Measurements from ENCODE around the gene ARHGAP24. TPM values are rescaled to one million over a fixed set of nuclear protein-coding genes. Genes with fewer than 3 reads are reported as not detected.

The ARHGAP24 gene
- total RNA-seq, 1 experiment from 2014 or later: 2.1 TPM

DNA sequence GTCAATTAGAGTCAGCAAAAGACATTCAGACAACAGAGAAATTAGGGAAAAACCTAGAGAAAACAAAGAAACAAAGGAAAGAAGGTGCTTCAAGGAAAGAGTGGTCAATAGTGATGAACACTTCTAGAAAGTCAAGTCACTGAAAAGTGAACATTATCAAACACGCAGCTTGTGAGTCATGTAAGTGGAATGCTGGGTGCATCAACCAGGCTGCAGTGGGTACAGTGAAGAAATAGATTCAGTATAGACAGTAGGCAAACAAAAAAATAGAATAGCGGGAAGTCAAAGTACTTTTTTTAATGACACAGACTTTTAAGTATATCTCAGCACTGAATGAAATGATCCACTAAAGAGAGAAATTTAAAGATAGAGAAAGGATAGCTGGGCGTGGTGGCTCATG is 245.8 kb downstream of the ARHGAP24 start (continued):
- TF ChIP-seq, protein P1, sequence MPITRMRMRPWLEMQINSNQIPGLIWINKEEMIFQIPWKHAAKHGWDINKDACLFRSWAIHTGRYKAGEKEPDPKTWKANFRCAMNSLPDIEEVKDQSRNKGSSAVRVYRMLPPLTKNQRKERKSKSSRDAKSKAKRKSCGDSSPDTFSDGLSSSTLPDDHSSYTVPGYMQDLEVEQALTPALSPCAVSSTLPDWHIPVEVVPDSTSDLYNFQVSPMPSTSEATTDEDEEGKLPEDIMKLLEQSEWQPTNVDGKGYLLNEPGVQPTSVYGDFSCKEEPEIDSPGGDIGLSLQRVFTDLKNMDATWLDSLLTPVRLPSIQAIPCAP (CRISPR knock-in tag; IDR thresholded peaks at IDR 0.05): no peak
- no peak for TF ChIP-seq ETV6 (CRISPR knock-in tag; IDR thresholded peaks at IDR 0.05)
- no peak for TF ChIP-seq ZNF121 (CRISPR knock-in tag; IDR thresholded peaks at IDR 0.05)
- TF ChIP-seq, protein P2, sequence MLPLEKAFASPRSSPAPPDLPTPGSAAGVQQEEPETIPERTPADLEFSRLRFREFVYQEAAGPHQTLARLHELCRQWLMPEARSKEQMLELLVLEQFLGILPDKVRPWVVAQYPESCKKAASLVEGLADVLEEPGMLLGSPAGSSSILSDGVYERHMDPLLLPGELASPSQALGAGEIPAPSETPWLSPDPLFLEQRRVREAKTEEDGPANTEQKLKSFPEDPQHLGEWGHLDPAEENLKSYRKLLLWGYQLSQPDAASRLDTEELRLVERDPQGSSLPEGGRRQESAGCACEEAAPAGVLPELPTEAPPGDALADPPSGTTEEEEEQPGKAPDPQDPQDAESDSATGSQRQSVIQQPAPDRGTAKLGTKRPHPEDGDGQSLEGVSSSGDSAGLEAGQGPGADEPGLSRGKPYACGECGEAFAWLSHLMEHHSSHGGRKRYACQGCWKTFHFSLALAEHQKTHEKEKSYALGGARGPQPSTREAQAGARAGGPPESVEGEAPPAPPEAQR (CRISPR knock-in tag; IDR thresholded peaks at IDR 0.05): no peak

DNA sequence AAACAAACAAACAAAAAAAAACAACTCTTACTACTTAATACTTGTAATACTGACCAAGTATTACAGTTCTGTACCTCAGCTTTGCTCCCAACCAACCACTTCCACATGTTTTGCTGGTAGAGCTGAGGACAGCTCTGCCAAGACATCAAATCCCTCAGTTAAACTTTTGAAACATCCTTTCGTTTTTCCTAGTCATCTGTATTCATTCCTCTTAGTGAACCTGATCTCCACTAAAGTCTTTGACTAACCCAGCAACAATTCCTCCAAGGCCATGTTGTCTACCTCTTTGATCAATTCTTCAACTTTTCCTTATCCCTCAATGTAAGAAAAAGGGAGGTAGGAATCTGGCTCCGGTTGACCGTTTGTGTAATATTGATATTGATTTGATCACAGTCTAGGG is 247.5 kb downstream of the ARHGAP24 start:
- TF ChIP-seq TP53 (CRISPR knock-in tag; IDR thresholded peaks at IDR 0.05) (no peak), OVOL2 (CRISPR knock-in tag; IDR thresholded peaks at IDR 0.05; ENCODE audit: borderline replicate concordance) (no peak)
- TF ChIP-seq, protein P3, sequence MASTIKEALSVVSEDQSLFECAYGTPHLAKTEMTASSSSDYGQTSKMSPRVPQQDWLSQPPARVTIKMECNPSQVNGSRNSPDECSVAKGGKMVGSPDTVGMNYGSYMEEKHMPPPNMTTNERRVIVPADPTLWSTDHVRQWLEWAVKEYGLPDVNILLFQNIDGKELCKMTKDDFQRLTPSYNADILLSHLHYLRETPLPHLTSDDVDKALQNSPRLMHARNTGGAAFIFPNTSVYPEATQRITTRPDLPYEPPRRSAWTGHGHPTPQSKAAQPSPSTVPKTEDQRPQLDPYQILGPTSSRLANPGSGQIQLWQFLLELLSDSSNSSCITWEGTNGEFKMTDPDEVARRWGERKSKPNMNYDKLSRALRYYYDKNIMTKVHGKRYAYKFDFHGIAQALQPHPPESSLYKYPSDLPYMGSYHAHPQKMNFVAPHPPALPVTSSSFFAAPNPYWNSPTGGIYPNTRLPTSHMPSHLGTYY (CRISPR knock-in tag; IDR thresholded peaks at IDR 0.05): no peak
- TF ChIP-seq, protein P4, sequence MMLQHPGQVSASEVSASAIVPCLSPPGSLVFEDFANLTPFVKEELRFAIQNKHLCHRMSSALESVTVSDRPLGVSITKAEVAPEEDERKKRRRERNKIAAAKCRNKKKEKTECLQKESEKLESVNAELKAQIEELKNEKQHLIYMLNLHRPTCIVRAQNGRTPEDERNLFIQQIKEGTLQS (CRISPR knock-in tag; conservative IDR thresholded peaks at IDR 0.05): no peak
- TF ChIP-seq, protein P5, sequence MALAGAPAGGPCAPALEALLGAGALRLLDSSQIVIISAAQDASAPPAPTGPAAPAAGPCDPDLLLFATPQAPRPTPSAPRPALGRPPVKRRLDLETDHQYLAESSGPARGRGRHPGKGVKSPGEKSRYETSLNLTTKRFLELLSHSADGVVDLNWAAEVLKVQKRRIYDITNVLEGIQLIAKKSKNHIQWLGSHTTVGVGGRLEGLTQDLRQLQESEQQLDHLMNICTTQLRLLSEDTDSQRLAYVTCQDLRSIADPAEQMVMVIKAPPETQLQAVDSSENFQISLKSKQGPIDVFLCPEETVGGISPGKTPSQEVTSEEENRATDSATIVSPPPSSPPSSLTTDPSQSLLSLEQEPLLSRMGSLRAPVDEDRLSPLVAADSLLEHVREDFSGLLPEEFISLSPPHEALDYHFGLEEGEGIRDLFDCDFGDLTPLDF (CRISPR knock-in tag; IDR thresholded peaks at IDR 0.05): no peak
- TF ChIP-seq, protein P6, sequence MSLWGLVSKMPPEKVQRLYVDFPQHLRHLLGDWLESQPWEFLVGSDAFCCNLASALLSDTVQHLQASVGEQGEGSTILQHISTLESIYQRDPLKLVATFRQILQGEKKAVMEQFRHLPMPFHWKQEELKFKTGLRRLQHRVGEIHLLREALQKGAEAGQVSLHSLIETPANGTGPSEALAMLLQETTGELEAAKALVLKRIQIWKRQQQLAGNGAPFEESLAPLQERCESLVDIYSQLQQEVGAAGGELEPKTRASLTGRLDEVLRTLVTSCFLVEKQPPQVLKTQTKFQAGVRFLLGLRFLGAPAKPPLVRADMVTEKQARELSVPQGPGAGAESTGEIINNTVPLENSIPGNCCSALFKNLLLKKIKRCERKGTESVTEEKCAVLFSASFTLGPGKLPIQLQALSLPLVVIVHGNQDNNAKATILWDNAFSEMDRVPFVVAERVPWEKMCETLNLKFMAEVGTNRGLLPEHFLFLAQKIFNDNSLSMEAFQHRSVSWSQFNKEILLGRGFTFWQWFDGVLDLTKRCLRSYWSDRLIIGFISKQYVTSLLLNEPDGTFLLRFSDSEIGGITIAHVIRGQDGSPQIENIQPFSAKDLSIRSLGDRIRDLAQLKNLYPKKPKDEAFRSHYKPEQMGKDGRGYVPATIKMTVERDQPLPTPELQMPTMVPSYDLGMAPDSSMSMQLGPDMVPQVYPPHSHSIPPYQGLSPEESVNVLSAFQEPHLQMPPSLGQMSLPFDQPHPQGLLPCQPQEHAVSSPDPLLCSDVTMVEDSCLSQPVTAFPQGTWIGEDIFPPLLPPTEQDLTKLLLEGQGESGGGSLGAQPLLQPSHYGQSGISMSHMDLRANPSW (CRISPR knock-in tag; conservative IDR thresholded peaks at IDR 0.05; ENCODE audit: low read depth): no peak
- no peaks in the 10 kb centered on the region for H3K27me3 Mint-ChIP-seq (ENCODE audit: low read depth)
- H3K4me3 Mint-ChIP-seq: no peak overlapping the region
- H3K27ac Mint-ChIP-seq: no peak overlapping the region
- no peaks in the 10 kb centered on the region for H3K4me1 Mint-ChIP-seq
- DNase-seq (ENCODE audit: low spot score) (no peak), ATAC-seq (no peak)
- H3K36me3 Mint-ChIP-seq: no peaks in the 10 kb centered on the region
- ChIA-PET POLR2A (no interaction called here), CTCF (no interaction called here)
- H3K9me3 Mint-ChIP-seq: no peaks in the 10 kb centered on the region

DNA sequence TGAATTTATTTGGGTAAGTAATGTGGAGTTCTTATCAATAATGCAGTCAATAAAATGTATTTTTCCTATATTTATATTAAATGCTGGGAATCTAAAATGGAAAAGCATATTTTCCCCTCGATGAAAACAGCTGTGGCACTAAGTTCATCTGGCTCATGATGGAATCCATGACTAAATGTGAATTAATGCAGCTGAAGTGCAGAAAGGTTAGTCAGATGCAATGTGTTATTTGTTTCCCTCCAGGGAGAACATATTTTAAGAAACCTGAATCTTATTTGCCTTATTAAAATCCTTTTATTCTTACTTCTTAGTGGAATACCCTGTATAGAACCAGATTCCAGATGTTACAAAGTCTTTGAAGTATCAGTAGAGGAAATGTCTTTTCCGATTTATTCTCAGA is 247.9 kb downstream of the ARHGAP24 start:
- DNase-seq (ENCODE audit: low spot score) (no peak), ATAC-seq (no peak)
- H3K4me1 Mint-ChIP-seq: no peaks in the 10 kb centered on the region
- ChIA-PET POLR2A (interaction anchor here (0.6 kb wide), 1 partner anchor 10 kb away, joined by 3 read pairs; no protein-coding TSS in a partner anchor), CTCF (no interaction called here)
- no peak overlapping the region for H3K27ac Mint-ChIP-seq
- no peaks in the 10 kb centered on the region for H3K9me3 Mint-ChIP-seq
- H3K27me3 Mint-ChIP-seq (ENCODE audit: low read depth): no peaks in the 10 kb centered on the region
- no peaks in the 10 kb centered on the region for H3K36me3 Mint-ChIP-seq
- TF ChIP-seq, protein P7, sequence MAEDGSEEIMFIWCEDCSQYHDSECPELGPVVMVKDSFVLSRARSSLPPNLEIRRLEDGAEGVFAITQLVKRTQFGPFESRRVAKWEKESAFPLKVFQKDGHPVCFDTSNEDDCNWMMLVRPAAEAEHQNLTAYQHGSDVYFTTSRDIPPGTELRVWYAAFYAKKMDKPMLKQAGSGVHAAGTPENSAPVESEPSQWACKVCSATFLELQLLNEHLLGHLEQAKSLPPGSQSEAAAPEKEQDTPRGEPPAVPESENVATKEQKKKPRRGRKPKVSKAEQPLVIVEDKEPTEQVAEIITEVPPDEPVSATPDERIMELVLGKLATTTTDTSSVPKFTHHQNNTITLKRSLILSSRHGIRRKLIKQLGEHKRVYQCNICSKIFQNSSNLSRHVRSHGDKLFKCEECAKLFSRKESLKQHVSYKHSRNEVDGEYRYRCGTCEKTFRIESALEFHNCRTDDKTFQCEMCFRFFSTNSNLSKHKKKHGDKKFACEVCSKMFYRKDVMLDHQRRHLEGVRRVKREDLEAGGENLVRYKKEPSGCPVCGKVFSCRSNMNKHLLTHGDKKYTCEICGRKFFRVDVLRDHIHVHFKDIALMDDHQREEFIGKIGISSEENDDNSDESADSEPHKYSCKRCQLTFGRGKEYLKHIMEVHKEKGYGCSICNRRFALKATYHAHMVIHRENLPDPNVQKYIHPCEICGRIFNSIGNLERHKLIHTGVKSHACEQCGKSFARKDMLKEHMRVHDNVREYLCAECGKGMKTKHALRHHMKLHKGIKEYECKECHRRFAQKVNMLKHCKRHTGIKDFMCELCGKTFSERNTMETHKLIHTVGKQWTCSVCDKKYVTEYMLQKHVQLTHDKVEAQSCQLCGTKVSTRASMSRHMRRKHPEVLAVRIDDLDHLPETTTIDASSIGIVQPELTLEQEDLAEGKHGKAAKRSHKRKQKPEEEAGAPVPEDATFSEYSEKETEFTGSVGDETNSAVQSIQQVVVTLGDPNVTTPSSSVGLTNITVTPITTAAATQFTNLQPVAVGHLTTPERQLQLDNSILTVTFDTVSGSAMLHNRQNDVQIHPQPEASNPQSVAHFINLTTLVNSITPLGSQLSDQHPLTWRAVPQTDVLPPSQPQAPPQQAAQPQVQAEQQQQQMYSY (CRISPR knock-in tag; IDR thresholded peaks at IDR 0.05): no peak
- TF ChIP-seq MXD4 (CRISPR knock-in tag; IDR thresholded peaks at IDR 0.05; ENCODE audit: borderline replicate concordance) (no peak), SOX15 (CRISPR knock-in tag; IDR thresholded peaks at IDR 0.05) (no peak), ESRRA (CRISPR knock-in tag; IDR thresholded peaks at IDR 0.05; ENCODE audit: borderline replicate concordance) (no peak), NFYB (CRISPR knock-in tag; conservative IDR thresholded peaks at IDR 0.05; ENCODE audit: low read depth) (no peak), NFE2L1 (CRISPR knock-in tag; IDR thresholded peaks at IDR 0.05) (no peak), MYBL2 (CRISPR knock-in tag; IDR thresholded peaks at IDR 0.05) (no peak), IRF2 (CRISPR knock-in tag; IDR thresholded peaks at IDR 0.05; ENCODE audit: borderline replicate concordance, low read depth) (no peak), ZNF121 (CRISPR knock-in tag; IDR thresholded peaks at IDR 0.05) (no peak)
- TF ChIP-seq, protein P6 (CRISPR knock-in tag; conservative IDR thresholded peaks at IDR 0.05; ENCODE audit: low read depth): no peak
- TF ChIP-seq, protein P4 (CRISPR knock-in tag; conservative IDR thresholded peaks at IDR 0.05): no peak
- H3K4me3 Mint-ChIP-seq: no peak overlapping the region
